ENCODE results near the gene UGT1A10. TPM values are rescaled to one million over a fixed set of nuclear protein-coding genes. Genes with fewer than 3 reads are reported as not detected.

UGT1A10 gene
- total and polyA plus RNA-seq, 2 donors (not counting 1 experiment from before 2014, with no cell fraction given): not detected

- ChIA-PET POLR2A (no interaction called here), CTCF (interaction anchor here (0.8 kb wide), 1 partner anchor 692 kb away, joined by 3 read pairs; no protein-coding TSS in a partner anchor)
- Histone ChIP-seq H3K4me2 (replicated peaks; ENCODE audit: low read depth, low read length, poor library complexity, severe bottlenecking) (no peak overlapping the region), H3K9ac (ENCODE audit: low read length) (no peak overlapping the region), H3K36me3 (replicated peaks in 1 of 2; ENCODE audit: control extremely low read depth in 1 of 2, control insufficient read depth in 1 of 2, extremely low read depth in 1 of 2, insufficient read depth in 2 of 2, low read length in 1 of 2) (no peaks in the 10 kb centered on the region), H3K9me3 (ENCODE audit: control extremely low read depth in 1 of 3, control insufficient read depth in 2 of 3, insufficient read depth in 1 of 3, low read length in 2 of 3) (no peaks in the 10 kb centered on the region), H3K4me1 (ENCODE audit: control insufficient read depth in 2 of 2, insufficient read depth in 2 of 2, low read length in 2 of 2) (no peaks in the 10 kb centered on the region), H3K27me3 (replicated peaks in 1 of 4; ENCODE audit: control extremely low read depth in 1 of 4, control insufficient read depth in 3 of 4, insufficient read depth in 4 of 4, low read length in 3 of 4) (peaks cover 0 to 4% (median 0%) of the 10 kb centered on the region in 4 experiments), H3K27ac (ENCODE audit: low read length in 2 of 2) (no peak overlapping the region), H3K79me2 (ENCODE audit: control insufficient read depth, insufficient read depth, low read length) (no peaks in the 10 kb centered on the region), H3K4me3 (ENCODE audit: control extremely low read depth in 1 of 5, extremely low read depth in 1 of 5, insufficient read depth in 1 of 5, low read depth in 2 of 5, low read length in 4 of 5) (no peak overlapping the region), H2AFZ (ENCODE audit: insufficient read depth, low read depth, low read length, poor library complexity, severe bottlenecking) (no peak overlapping the region), H4K20me1 (ENCODE audit: control insufficient read depth, insufficient read depth, low read length, poor library complexity, severe bottlenecking) (no peaks in the 10 kb centered on the region)
- 79% methylated on average over 4 of the region's 4 CpGs for WGBS (ENCODE audit: insufficient coverage)
- no peak overlapping the region for H3K4me3 Mint-ChIP-seq
- no peak for DNase-seq
- TF ChIP-seq EZH2 (IDR thresholded peaks at IDR 0.05; ENCODE audit: borderline replicate concordance, insufficient read depth, low read depth, low read length, poor library complexity, severe bottlenecking) (no peak), CTCF (IDR thresholded peaks at IDR 0.05) (no peak)
- intact Hi-C loops (cut with micrococcal nuclease): no loop called here
- H3K27ac Mint-ChIP-seq: no peak overlapping the region
- peaks cover 44% of the 10 kb centered on the region for H3K27me3 Mint-ChIP-seq
- H3K9me3 Mint-ChIP-seq (ENCODE audit: insufficient read depth): peaks cover 2% of the 10 kb centered on the region
- no peaks in the 10 kb centered on the region for H3K4me1 Mint-ChIP-seq
- no peak for ATAC-seq (ENCODE audit: low read depth)
Measured at GRCh38 chr2:233768076-233768475, 131.8 kb downstream of the UGT1A10 start.

GRCh38 chr2:233769260-233769659 is 133.0 kb downstream of the UGT1A10 start:
- Histone ChIP-seq H3K4me2 (replicated peaks; ENCODE audit: low read depth, low read length, poor library complexity, severe bottlenecking) (no peak overlapping the region), H3K27me3 (replicated peaks in 1 of 4; ENCODE audit: control extremely low read depth in 1 of 4, control insufficient read depth in 3 of 4, insufficient read depth in 4 of 4, low read length in 3 of 4) (peaks cover 0 to 3% (median 0%) of the 10 kb centered on the region in 4 experiments), H3K36me3 (replicated peaks in 1 of 2; ENCODE audit: control extremely low read depth in 1 of 2, control insufficient read depth in 1 of 2, extremely low read depth in 1 of 2, insufficient read depth in 2 of 2, low read length in 1 of 2) (no peaks in the 10 kb centered on the region), H3K4me3 (ENCODE audit: control extremely low read depth in 1 of 5, extremely low read depth in 1 of 5, insufficient read depth in 1 of 5, low read depth in 2 of 5, low read length in 4 of 5) (no peak overlapping the region), H3K9ac (ENCODE audit: low read length) (no peak overlapping the region), H3K9me3 (ENCODE audit: control extremely low read depth in 1 of 3, control insufficient read depth in 2 of 3, insufficient read depth in 1 of 3, low read length in 2 of 3) (no peaks in the 10 kb centered on the region), H4K20me1 (ENCODE audit: control insufficient read depth, insufficient read depth, low read length, poor library complexity, severe bottlenecking) (no peaks in the 10 kb centered on the region), H3K27ac (ENCODE audit: low read length in 2 of 2) (no peak overlapping the region), H2AFZ (ENCODE audit: insufficient read depth, low read depth, low read length, poor library complexity, severe bottlenecking) (no peak overlapping the region), H3K79me2 (ENCODE audit: control insufficient read depth, insufficient read depth, low read length) (no peaks in the 10 kb centered on the region), H3K4me1 (ENCODE audit: control insufficient read depth in 2 of 2, insufficient read depth in 2 of 2, low read length in 2 of 2) (no peaks in the 10 kb centered on the region)
- CTCF ChIA-PET: no interaction called here
- 93% methylated on average over 9 of the region's 9 CpGs for WGBS (ENCODE audit: insufficient coverage)
- no peak for ATAC-seq (ENCODE audit: low read depth)
- Mint-ChIP-seq H3K9me3 (ENCODE audit: insufficient read depth) (peaks cover 2% of the 10 kb centered on the region), H3K27ac (no peak overlapping the region), H3K27me3 (peaks cover 33% of the 10 kb centered on the region), H3K4me3 (no peak overlapping the region), H3K4me1 (no peaks in the 10 kb centered on the region)
- TF ChIP-seq EZH2 (IDR thresholded peaks at IDR 0.05; ENCODE audit: borderline replicate concordance, insufficient read depth, low read depth, low read length, poor library complexity, severe bottlenecking) (no peak), CTCF (IDR thresholded peaks at IDR 0.05) (no peak)
- intact Hi-C loops (cut with micrococcal nuclease): no loop called here
- no peak for DNase-seq
- POLR2A ChIA-PET: no interaction called here
